Pancreas (tissue), 10 donors: ENCODE data around the gene FOXA2. TPM values are rescaled to one million over a fixed set of nuclear protein-coding genes. Genes with fewer than 3 reads are reported as not detected.

Experiments used
- ATAC-seq, 4 donors: fragments of 200-7000 bp; cut with Tn5 transposase; one replicate each; pipeline versions ENCODE4 v1.8.0 to v1.9.1; 2020; ENCODE audit warnings: mild to moderate bottlenecking in 4 of 4, moderate library complexity in 4 of 4
- DNase-seq, 6 donors: peaks; one replicate each; pipeline ENCODE4 v3.0.0-alpha.2; 2020
- FAIRE-seq: peaks from 2 replicates; lab custom pipeline; 2012; peaks lifted over from hg19 to GRCh38; lab: Jason Lieb, UNC
- H3K27ac ChIP-seq, 4 donors: fragments of 200-600 bp; sonication (generic); 1 replicate in 3 of 4; 2 replicates in 1 of 4; pipeline versions ENCODE4 v1.5.0 to v1.8.0; 2020
- H3K27me3 ChIP-seq, 4 donors: fragments of 200-600 bp; one replicate each; pipeline ENCODE4 v1.8.0; 2021
- H3K36me3 ChIP-seq, 3 donors: fragments of 200-600 bp; sonication (generic) in 1 of 3; one replicate each; pipeline versions ENCODE4 v1.5.0 to v1.8.0; 2020 to 2021
- H3K4me1 ChIP-seq, 3 donors: fragments of 200-600 bp; one replicate each; pipeline ENCODE4 v1.8.0; 2021
- H3K4me3 ChIP-seq, 4 donors: fragments of 200-600 bp; sonication (generic) in 2 of 4; one replicate each; pipeline versions ENCODE4 v1.5.0 to v1.8.0; 2020 to 2021
- H3K9me3 ChIP-seq, 4 donors: fragments of 200-600 bp; one replicate each; pipeline ENCODE4 v1.8.0; 2021
- CTCF ChIP-seq, 4 donors: fragments of 200-600 bp; sonication (generic) in 3 of 4; IDR thresholded peaks; one replicate each; pipeline versions ENCODE4 v1.5.0 to v1.8.0; 2021; ENCODE audit warnings: antibody characterized with exemption in 4 of 4
- WGBS, 2 donors: extraction: QIAGEN DNeasy Blood & Tissue Kit; methylation state at CpG; one replicate each; pipeline ENCODE4 v1.1.7; 2013; 5-methylcytosine and 5-hydroxymethylcytosine counted together
- intact Hi-C, 3 donors: fragments of 100-400 bp; cut with DNase I; formaldehyde crosslinking; loops; one replicate each; pipeline versions ENCODE4 v1.11.1 to v1.14.2; 2022
- polyA plus RNA-seq, 2 donors: library from polyadenylated mRNA; stranded (reverse); fragments of 200-250 nt; gene quantifications; one replicate each; pipeline ENCODE4 v1.2.3, GENCODE V29; 2013
- total RNA-seq, 6 donors: library from RNA; stranded (reverse); fragmentation: NEBNext Ultra II Directional in 4 of 6; extraction: Animal tissue kit (Norgen Biotek cat#: 25700) in 4 of 6; gene quantifications; one replicate each; pipeline versions ENCODE4 v1.2.1 to v1.2.4, GENCODE V29; 2021 to 2023
- donor health status: healthy with polysubstance abuse.
- donor health status: DM: no; HTN: no; CAD: no; lungs with moderate emphysema.
- donor health status: DM: no; HTN: no; CAD: no.
- donor health status: control.
- donor health status: control.
- donor health status: Bipolar disorder and iron deficiency.
- donor health status: DM: yes; HTN: yes; CAD: no.
- donor health status: DM: no; HTN: no; CAD: no.
- donor health status: DM: no; HTN: no; CAD: no.
- donor health status: DM: yes; HTN: yes; CAD: no.

The FOXA2 gene
- total and polyA plus RNA-seq, 8 donors: 14.2 to 30.4 (median 18.3) TPM

GRCh38 chr20:22616551-22616950 lies 32.2 kb upstream of the FOXA2 start:
- WGBS, 2 donors: 57 to 64% methylated on average over 3 of the region's 3 CpGs

GRCh38 chr20:22615425-22615824 lies 31.1 kb upstream of the FOXA2 start:
- WGBS, 2 donors: 80 to 84% methylated on average over 6 of the region's 6 CpGs
- ATAC-seq (no peak), FAIRE-seq (no peak), DNase-seq (no peak)
- Histone ChIP-seq H3K27ac (no peak overlapping the region), H3K4me1 (no peaks in the 10 kb centered on the region), H3K36me3 (no peaks in the 10 kb centered on the region), H3K27me3 (no peaks in the 10 kb centered on the region), H3K9me3 (no peaks in the 10 kb centered on the region), H3K4me3 (no peak overlapping the region)
- intact Hi-C loops: no loop called here
- TF ChIP-seq CTCF (IDR thresholded peaks at IDR 0.05): no peak

More at GRCh38 chr20:22616551-22616950, 32.2 kb upstream of the FOXA2 start:
- ATAC-seq (no peak), DNase-seq (no peak), FAIRE-seq (no peak)
- Histone ChIP-seq H3K27ac (peak overlapping the region in 1 of 4 donors; percentile 33), H3K9me3 (no peaks in the 10 kb centered on the region), H3K36me3 (no peaks in the 10 kb centered on the region), H3K4me3 (no peak overlapping the region), H3K4me1 (no peaks in the 10 kb centered on the region), H3K27me3 (no peaks in the 10 kb centered on the region)
- TF ChIP-seq CTCF (IDR thresholded peaks at IDR 0.05): no peak
- intact Hi-C loops: no loop called here

GRCh38 chr20:22611636-22612035 lies 27.3 kb upstream of the FOXA2 start:
- Histone ChIP-seq H3K4me1 (no peaks in the 10 kb centered on the region), H3K27me3 (no peaks in the 10 kb centered on the region), H3K9me3 (no peaks in the 10 kb centered on the region), H3K4me3 (no peak overlapping the region), H3K36me3 (no peaks in the 10 kb centered on the region), H3K27ac (no peak overlapping the region)
- no peak for ATAC-seq
- intact Hi-C loops: no loop called here
- no peak for DNase-seq
- no peak for FAIRE-seq
- no peak for TF ChIP-seq CTCF (IDR thresholded peaks at IDR 0.05)

GRCh38 chr20:22607695-22608094 lies 23.3 kb upstream of the FOXA2 start:
- no peak overlapping the region for H3K4me3 ChIP-seq
- no peaks in the 10 kb centered on the region for H3K27me3 ChIP-seq
- DNase-seq: no peak
- ATAC-seq: no peak
- no peaks in the 10 kb centered on the region for H3K9me3 ChIP-seq
- no peaks in the 10 kb centered on the region for H3K36me3 ChIP-seq
- WGBS, 2 donors: 53 to 61% methylated on average over 2 of the region's 2 CpGs
- TF ChIP-seq CTCF (IDR thresholded peaks at IDR 0.05): no peak
- intact Hi-C loops: no loop called here
- no peak for FAIRE-seq
- no peak overlapping the region for H3K27ac ChIP-seq
- H3K4me1 ChIP-seq: no peaks in the 10 kb centered on the region

- intact Hi-C loops: no loop called here
- ATAC-seq (no peak), DNase-seq (no peak), FAIRE-seq (no peak)
- TF ChIP-seq CTCF (IDR thresholded peaks at IDR 0.05): no peak
- Histone ChIP-seq H3K4me3 (no peak overlapping the region), H3K36me3 (no peaks in the 10 kb centered on the region), H3K27ac (no peak overlapping the region), H3K27me3 (no peaks in the 10 kb centered on the region), H3K9me3 (no peaks in the 10 kb centered on the region), H3K4me1 (no peaks in the 10 kb centered on the region)
Observed at GRCh38 chr20:22604815-22605214, 20.4 kb upstream of the FOXA2 start.
